GM19193 (cell line): Measurements from ENCODE around the gene PODXL.

Experiments
- POLR2A ChIP-seq: IDR thresholded peaks from 4 replicates; pipeline ENCODE4 v1.6.1; 2011; ENCODE audit not compliant: insufficient read depth, insufficient read length; ENCODE audit errors: extremely low read depth

Gene PODXL

DNA sequence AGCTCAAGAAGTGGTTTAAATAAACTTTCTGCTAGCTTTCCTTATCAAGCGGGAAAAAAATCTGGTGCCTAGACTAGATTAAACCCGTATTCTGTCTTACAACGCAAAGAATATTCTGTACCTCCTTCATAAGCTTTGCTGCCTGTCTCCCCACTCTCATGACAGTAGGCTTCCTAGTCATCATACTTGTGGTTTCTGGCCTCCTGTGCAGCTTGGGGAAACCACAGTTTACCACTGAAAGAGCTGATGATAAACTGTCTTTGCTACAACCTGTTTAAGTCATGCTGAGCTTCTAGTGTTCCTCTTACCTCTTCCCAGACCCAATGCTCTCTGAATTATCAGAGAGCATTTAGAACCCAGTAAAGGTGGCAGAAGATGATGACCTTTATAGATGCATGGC, 55.0 kb downstream of the PODXL start:
- TF ChIP-seq POLR2A: no peak

DNA sequence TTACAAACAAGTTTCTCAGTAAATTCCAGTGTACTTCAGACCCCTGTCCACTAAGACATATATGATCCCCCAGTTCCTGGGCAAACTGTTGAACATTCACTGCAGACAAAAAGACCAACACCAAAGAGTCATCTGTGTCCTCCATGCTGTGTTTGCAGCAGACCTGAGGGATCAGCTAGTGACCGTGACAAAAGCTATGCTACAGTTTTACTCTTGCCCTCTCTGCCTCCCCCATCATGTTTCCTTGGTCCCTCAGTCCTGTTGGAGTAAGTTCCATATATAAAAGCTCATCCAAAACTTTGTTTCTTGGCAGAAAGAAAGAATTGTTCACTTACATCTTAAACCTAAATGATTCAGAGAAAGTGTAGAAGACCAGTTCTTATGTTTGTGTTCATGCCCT, 56.1 kb downstream of the PODXL start:
- no peak for TF ChIP-seq POLR2A

DNA sequence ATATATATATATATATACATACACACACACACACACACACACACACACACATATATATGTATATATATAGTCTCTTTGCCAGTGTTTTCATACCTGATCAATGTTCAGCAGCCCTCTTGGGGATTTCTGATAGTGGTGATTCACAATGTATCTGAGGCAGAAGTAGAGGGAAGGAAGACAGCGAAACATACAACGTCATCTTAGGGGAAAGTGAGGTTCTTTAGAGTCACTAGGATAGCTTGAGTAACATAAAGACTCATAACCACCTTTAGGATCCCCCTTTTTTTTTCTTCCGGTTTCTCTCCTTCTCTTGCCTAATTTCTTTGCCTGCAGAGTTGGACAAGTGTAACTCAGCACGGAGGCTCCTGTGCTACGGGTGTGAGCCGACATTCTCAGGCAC, 56.6 kb downstream of the PODXL start:
- TF ChIP-seq POLR2A: no peak

DNA sequence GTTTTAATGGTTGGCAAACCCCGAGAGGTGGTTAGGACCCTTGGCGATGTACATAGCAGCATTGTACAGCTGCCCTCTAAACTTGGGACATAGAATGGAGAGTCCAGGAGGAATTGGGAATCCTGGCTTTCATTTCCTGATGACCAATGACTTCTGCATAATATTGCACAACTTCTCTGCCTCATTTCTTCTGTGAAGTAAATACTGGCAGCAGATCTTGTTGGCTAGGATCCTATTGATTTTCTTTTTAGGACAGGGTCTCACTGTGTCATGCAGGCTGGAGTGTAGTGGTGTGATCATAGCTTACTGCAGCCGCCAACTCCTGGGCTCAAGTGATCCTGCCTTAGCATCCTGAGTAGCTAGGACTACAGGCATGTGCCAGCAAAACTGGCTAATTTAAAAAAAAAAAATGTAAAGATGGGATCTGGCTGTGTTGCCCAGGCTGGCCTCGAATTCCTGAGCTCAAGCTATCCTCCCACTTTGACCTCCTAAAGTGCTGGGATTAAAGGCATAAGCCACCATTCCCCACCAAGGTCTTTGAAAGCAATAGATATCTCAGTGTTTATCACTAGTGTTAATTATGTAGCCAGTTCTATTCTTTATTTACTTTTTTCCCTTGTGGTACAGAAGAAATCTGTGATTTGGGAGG, 58.1 kb downstream of the PODXL start:
- no peak for TF ChIP-seq POLR2A

DNA sequence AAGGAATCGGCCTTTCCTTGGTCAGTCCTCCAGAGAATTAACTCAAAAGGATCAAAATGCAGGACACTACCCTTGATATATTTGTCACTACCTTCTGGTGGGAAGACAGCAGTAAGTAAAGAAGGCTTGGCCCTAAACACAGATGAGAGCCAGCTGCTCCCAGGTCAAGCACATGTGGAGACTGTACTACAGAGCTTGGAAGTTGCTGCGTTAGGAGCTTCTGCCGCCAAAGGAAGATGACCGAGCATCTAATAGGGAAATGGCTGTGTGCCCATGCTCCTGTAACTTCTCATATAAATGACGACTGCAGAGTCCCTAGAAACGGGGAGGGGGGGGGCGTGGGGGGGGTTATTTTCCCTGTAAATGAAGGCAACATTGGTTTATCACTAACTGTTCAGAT, 59.0 kb downstream of the PODXL start:
- no peak for TF ChIP-seq POLR2A

DNA sequence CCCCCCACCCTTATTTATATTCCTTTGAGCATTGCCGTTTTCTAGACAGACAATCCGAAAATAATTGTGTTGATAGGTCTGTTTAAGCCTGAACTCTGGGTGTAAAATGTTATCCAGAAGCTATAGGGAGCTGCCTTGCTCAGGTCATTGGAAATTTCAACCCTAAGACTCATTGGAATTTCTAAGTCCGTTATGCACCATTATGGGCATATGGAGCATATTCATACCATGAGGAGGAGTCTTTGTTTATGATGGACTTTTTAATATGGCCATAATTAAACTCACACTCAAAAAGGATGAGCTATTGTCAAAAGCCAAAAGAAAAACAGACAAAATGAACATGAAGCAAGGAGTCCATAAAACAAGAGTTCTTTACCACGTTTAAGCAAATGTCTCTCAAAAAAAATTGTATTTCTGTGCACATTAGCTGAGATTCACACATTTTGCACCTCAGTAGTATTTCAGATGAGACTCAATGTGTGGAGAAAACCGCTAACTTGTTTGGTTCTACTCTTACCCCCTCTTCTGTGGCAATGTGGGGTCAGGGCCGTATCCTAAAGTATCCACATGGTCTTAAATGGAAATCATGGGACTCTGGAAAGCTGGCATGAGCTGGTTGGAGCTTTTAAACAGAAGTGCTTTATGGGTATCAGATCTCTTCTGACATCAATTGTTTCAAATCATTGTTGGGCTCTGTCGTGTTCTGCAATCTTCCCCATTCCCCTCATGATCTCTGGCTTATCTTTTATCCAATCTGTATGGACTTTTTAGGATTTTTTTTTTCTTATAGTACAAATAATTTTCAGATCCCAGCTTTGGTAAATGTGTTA, 60.5 kb downstream of the PODXL start:
- no peak for TF ChIP-seq POLR2A

DNA sequence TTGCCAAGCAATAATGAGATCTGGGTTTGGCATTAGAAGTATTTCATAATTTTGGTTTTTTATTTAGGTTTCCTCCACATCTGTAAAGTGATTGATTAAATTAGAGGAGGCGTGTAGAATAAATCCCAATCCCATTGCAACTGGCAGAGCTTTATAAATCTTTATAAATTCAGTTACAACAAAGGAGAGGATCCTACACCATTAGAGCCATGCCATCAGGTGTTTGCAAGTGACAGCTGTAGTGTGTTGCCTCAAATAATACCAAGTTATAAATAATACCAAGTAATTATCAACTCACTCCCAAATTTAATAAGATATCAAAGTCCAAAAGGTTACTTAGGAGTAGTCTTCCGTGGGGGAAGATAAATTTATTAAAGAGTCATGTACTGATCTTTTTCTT, 62.2 kb downstream of the PODXL start:
- TF ChIP-seq POLR2A: no peak

DNA sequence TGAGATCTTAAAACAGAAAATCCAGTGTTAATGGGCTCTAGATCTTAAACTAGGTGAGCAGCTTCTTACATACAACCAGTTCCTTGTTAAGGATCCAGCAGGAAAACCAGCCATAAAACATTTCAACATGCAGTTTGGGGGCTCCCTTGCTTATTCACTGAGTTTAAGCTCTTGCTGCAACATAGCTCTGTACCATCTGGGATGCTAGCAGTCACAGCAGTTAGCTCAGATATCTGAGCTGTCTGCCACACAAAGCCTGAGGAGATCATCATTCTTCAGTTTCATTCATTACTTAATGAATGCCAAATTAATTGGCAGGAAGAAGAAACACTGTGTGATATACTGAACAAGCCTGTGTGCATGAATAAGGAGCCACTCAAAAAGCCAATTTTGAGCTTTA, 62.8 kb downstream of the PODXL start:
- no peak for TF ChIP-seq POLR2A

DNA sequence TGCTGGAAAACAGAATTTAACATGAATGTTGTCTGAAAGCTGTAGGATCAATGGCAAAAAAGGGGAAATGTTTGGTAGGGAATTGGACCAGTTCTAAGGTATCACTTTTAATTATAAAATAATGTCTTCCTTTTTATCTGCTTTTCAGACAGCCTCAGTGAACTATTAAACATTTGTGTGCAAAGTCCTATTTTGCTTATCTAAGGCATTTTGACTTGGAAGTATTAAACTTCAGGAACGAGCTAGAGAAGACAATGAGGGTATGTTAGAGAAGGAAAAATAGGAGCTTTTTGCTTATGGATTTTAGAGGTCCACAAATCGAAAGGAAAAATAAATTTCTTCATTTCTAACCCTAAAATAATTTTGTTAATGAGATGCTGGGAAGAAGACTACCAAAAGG, 63.3 kb downstream of the PODXL start:
- no peak for TF ChIP-seq POLR2A

DNA sequence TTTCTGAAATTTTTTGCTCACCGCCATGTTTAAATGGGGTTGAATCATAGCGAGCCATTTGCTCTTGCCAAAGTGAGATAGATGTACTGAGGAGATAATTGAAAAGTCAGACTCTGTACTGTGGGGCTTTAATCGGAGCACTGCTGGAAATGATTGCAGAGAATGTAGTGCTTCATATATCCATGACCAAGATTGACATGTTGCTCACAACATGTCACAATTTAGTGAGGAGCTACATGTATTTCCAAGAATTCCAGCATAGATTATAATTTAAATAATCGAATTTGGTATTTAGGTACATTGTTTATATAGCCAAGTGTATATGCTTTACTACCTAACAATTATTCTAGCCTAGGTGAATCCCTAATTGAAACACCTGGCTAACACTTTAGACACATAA, 66.5 kb downstream of the PODXL start:
- TF ChIP-seq POLR2A: no peak

DNA sequence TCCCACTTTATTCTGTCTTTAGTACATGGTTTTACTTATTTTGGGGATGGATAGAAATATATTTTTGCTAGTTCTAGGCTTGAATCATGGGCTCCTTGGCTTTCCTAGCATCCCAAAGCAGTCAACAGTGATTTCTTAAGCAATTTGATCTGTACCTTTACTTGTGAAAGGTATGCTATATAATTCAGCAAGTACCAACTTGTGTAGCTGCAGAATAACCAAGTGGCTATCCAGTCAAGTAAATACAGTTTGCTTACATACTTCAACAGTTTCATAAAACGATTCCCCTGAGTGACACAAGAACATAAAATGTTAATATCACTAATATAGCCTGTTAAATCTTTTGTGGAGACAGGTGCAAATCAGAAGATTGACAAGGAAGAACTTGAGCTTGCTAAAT, 67.2 kb downstream of the PODXL start:
- no peak for TF ChIP-seq POLR2A

DNA sequence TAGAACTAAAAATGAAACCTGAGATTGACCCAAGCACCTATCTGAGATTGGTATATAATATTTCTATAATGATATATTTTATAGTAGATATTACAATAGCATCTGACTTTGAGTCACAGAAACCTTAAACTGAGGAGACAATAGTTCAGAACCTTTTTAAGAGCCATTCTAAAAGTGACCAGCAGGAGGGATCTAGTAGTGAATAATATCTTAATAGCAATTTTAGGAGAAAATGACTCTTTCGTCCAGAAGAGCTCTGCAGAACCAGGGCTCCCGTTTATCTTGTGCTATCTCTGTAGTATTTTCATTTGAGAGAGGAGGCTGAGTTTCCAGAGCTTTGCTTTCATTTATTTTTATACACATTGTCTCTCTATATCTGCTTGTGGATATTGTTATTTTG, 68.1 kb downstream of the PODXL start:
- no peak for TF ChIP-seq POLR2A

DNA sequence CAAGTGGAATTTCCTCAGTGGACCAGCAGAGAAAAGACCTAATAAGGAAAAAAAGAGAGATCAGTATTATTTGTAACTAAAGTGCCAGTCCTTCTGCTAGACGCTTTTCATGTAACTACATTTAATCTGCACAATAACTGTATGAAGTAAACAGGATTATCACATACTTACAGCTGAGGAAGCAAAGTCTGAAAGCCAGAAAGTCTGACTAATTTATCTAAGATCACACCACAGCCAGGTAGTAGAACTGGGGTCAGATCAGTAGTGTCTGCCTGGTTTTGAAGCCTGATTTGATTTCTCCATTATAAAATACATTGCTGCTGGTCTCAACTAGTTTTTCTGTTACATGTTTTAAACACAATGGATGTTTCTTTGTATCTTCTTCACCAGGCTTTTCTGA, 69.2 kb downstream of the PODXL start:
- no peak for TF ChIP-seq POLR2A

DNA sequence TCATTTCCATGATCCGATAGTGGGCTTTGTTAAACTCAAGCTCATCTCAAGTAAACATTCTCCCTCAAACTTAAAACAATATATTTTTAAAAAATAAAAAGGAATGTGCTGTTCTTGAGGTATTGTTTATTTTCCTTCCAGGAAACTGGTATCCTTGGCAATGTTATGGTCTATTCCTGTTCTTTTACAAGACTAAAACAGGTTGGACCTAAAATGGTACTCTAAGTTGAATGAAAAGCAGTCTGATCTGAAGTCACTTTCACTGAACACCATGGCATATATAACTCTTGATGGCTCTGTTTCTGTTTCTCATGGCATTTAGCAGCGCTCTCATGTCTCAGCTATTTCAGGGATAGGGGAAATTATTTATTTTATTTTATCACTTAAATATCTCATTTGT, 70.1 kb downstream of the PODXL start:
- no peak for TF ChIP-seq POLR2A

DNA sequence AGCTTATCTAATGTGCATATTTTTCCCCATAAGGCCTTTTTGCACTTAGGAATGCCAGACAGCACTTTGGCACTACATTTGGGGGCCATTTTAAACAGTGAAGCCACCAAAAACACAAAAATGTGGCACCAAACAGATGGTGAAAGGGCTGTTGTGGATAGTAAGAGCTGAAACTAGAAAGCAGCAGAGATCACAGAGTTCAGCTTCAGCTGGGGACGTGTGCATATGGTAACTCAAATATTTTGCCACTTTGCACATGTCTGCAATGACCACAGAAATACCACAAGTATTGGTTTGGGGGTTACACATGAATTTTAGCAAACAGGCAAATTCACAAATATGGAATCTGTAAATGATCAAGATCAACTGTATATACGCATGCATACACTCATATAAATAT, 72.8 kb downstream of the PODXL start:
- no peak for TF ChIP-seq POLR2A

DNA sequence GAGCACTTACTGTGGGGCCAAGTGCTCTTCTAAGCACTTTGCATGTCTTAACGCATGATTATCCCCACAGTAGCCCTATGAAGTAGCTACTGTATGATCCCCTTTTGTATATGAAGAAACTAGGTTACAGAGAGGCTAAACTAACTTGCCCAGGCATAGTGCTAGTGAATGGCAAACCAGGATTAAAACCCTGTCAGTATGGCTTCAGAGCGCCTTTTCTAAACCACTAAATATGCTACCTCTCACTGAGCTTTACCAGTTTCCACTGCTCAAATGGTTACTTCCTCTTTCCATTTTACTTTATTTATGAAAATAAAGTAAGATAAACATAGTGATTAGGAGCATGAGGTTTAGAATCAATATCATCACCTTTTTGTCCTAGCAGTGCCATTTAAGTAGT, 73.6 kb downstream of the PODXL start:
- TF ChIP-seq POLR2A: no peak
